ENCODE measurements around the gene TOX4. TPM values are rescaled to one million over a fixed set of nuclear protein-coding genes. Genes with fewer than 3 reads are reported as not detected.
"Not testable (repeated sequence)": the region's sequence is repeated elsewhere in the genome, so short reads cannot be mapped to it uniquely, and the experiment has no call there.

The TOX4 gene
- total RNA-seq, 4 donors from 2014 or later, result 19.4 to 78.0 (median 59.0) TPM

- Histone ChIP-seq H3K36me3 (no peaks in the 10 kb centered on the region), H3K9me3 (no peaks in the 10 kb centered on the region), H3K4me1 (no peaks in the 10 kb centered on the region), H3K27ac (no peak overlapping the region), H3K27me3 (no peaks in the 10 kb centered on the region), H3K4me3 (no peak overlapping the region)
- no peak for DNase-seq
- intact Hi-C loops (cut with DNase I; ENCODE audit: low total_unique reads), result no loop called here
- TF ChIP-seq POLR2A (IDR thresholded peaks at IDR 0.05), result no peak
- TF ChIP-seq CTCF (IDR thresholded peaks at IDR 0.05), result no peak
These were observed 62.4 kb downstream of the TOX4 start for GRCh38 chr14:21539189-21539940.

- DNase-seq, result no peak
These were observed 64.5 kb downstream of the TOX4 start for GRCh38 chr14:21541413-21542074.

GRCh38 chr14:21543521-21543960 is 66.5 kb downstream of the TOX4 start:
- intact Hi-C loops (cut with DNase I; ENCODE audit: low total_unique reads), result no loop called here
- no peak for DNase-seq
- H3K27me3 ChIP-seq, result no peaks in the 10 kb centered on the region
- H3K4me1 ChIP-seq, result no peaks in the 10 kb centered on the region
- no peaks in the 10 kb centered on the region for H3K9me3 ChIP-seq
- TF ChIP-seq POLR2A (IDR thresholded peaks at IDR 0.05), result no peak
- TF ChIP-seq CTCF (IDR thresholded peaks at IDR 0.05), result no peak
- H3K27ac ChIP-seq, result no peak overlapping the region
- no peak overlapping the region for H3K4me3 ChIP-seq
- H3K36me3 ChIP-seq, result no peaks in the 10 kb centered on the region

More at GRCh38 chr14:21541413-21542074, 64.5 kb downstream of the TOX4 start:
- intact Hi-C loops (cut with DNase I; ENCODE audit: low total_unique reads), result no loop called here
- no peaks in the 10 kb centered on the region for H3K4me1 ChIP-seq
- TF ChIP-seq CTCF (IDR thresholded peaks at IDR 0.05) (no peak), POLR2A (IDR thresholded peaks at IDR 0.05) (no peak)
- no peaks in the 10 kb centered on the region for H3K9me3 ChIP-seq
- H3K4me3 ChIP-seq, result no peak overlapping the region
- H3K27me3 ChIP-seq, result no peaks in the 10 kb centered on the region
- no peaks in the 10 kb centered on the region for H3K36me3 ChIP-seq
- no peak overlapping the region for H3K27ac ChIP-seq

- intact Hi-C loops (cut with DNase I; ENCODE audit: low total_unique reads), result no loop called here
- Histone ChIP-seq H3K4me1 (no peaks in the 10 kb centered on the region), H3K9me3 (no peaks in the 10 kb centered on the region), H3K4me3 (no peak overlapping the region), H3K27me3 (no peaks in the 10 kb centered on the region), H3K27ac (no peak overlapping the region), H3K36me3 (no peaks in the 10 kb centered on the region)
- TF ChIP-seq CTCF (IDR thresholded peaks at IDR 0.05) (no peak), POLR2A (IDR thresholded peaks at IDR 0.05) (no peak)
- no peak for DNase-seq
These were observed 67.0 kb downstream of the TOX4 start for GRCh38 chr14:21543963-21544362.

- DNase-seq; intact Hi-C loops (cut with DNase I; ENCODE audit: low total_unique reads); H3K9me3 ChIP-seq; H3K4me3 ChIP-seq; H3K27me3 ChIP-seq; H3K36me3 ChIP-seq; H3K27ac ChIP-seq; H3K4me1 ChIP-seq: not testable (repeated sequence)
These were observed 67.6 kb downstream of the TOX4 start for GRCh38 chr14:21544588-21544987.

Small RNA genes lying within 50 kb of the gene (small RNA-seq; reads per million reads assigned to genes)
- gene RN7SL650P, result not detected

Other genes with a start within 250 kb of the TOX4 start
- 100 to 1,000 TPM; 378 to 599 (median 531) TPM for gene HNRNPC, start 207.8 kb upstream of the TOX4 start, total RNA-seq
- under 1 TPM in 1 of 4 donors, not detected in 3; 0.14 TPM for gene RPGRIP1, start 197.1 kb upstream of the TOX4 start, total RNA-seq
- 100 to 1,000 TPM in 1 of 4 donors, 10 to 100 TPM in 3; 31.5 to 115 (median 64.1) TPM for gene SUPT16H, start 93.2 kb upstream of the TOX4 start, total RNA-seq
- gene CHD8, start 21.1 kb upstream of the TOX4 start, total RNA-seq, result 10 to 100 TPM; 21.8 to 95.1 (median 48.8) TPM
- gene RAB2B, start 236 bp upstream of the TOX4 start, total RNA-seq, result 10 to 100 TPM in 3 of 4 donors, 1 to 10 TPM in 1; 8.5 to 47.9 (median 22.9) TPM
- gene METTL3, start 34.1 kb downstream of the TOX4 start, total RNA-seq, result 100 to 1,000 TPM in 1 of 4 donors, 10 to 100 TPM in 3; 47.4 to 101 (median 57.7) TPM
- 10 to 100 TPM in 2 of 4 donors, 1 to 10 TPM in 1, under 1 TPM in 1; 0.26 to 28.8 (median 10.4) TPM for gene SALL2, start 49.2 kb downstream of the TOX4 start, total RNA-seq
- gene OR10G3, start 102.9 kb downstream of the TOX4 start, total RNA-seq, result not detected
- not detected for gene OR10G2, start 157.7 kb downstream of the TOX4 start, total RNA-seq
- gene OR4E2, start 176.6 kb downstream of the TOX4 start, total RNA-seq, result not detected
- gene OR4E1, start 196.6 kb downstream of the TOX4 start, total RNA-seq, result not detected